IPS-NIHi7 (cell line): ENCODE data around the gene MFAP1.

Source experiments
- DNase-seq: peaks from one replicate; pipeline ENCODE4 v3.0.0; 2012; ENCODE audit warnings: mixed read lengths; ENCODE audit errors: extremely low spot score

Gene MFAP1

GRCh38 chr15:43776101-43776717 is 48.3 kb downstream of the MFAP1 start:
- no peak for DNase-seq

- DNase-seq = no peak
Observed at GRCh38 chr15:43775411-43775965, 49.0 kb downstream of the MFAP1 start.

GRCh38 chr15:43774062-43774461 is 50.4 kb downstream of the MFAP1 start:
- DNase-seq = no peak

GRCh38 chr15:43772624-43773023 is 51.9 kb downstream of the MFAP1 start:
- DNase-seq = no peak

GRCh38 chr15:43771816-43772215 is 52.7 kb downstream of the MFAP1 start:
- no peak for DNase-seq

GRCh38 chr15:43769584-43770228 is 54.8 kb downstream of the MFAP1 start:
- DNase-seq = peak; percentile 69

GRCh38 chr15:43763819-43764446 is 60.6 kb downstream of the MFAP1 start:
- DNase-seq = no peak

- DNase-seq = no peak
Observed at GRCh38 chr15:43762824-43763223, 61.7 kb downstream of the MFAP1 start.
